ENCODE data around the gene NYAP1.
A peak's percentile ranks its signal among the peaks of the same experiment; 100 is the strongest.

Gene NYAP1

GRCh38 chr7:100457033-100457432 is 26.7 kb upstream of the NYAP1 start:
- DNase-seq (ENCODE audit: low spot score): no peak

GRCh38 chr7:100464210-100464660 is 19.5 kb upstream of the NYAP1 start, which contains the start of gene SPACDR:
SPACDR (minus strand) TSS chr7:100464260; CDS start chr7:100464025, 235 bp downstream.
- DNase-seq (ENCODE audit: low spot score): no peak

- no peak for DNase-seq (ENCODE audit: low spot score)
Measured at GRCh38 chr7:100464791-100465190, 18.9 kb upstream of the NYAP1 start.

- no peak for DNase-seq (ENCODE audit: low spot score)
Measured at GRCh38 chr7:100465299-100465698, 18.4 kb upstream of the NYAP1 start.

- peak; percentile 96 for DNase-seq (ENCODE audit: low spot score)
Measured at GRCh38 chr7:100465702-100466311, 17.9 kb upstream of the NYAP1 start.

- DNase-seq (ENCODE audit: low spot score): no peak
Measured at GRCh38 chr7:100466653-100467605, 16.8 kb upstream of the NYAP1 start.

GRCh38 chr7:100467638-100468373 is 15.9 kb upstream of the NYAP1 start:
- DNase-seq (ENCODE audit: low spot score): peak; percentile 97

- DNase-seq (ENCODE audit: low spot score): peak; percentile 90
Measured at GRCh38 chr7:100469227-100470044, 14.3 kb upstream of the NYAP1 start.

- DNase-seq (ENCODE audit: low spot score): no peak
Measured at GRCh38 chr7:100471021-100471420, 12.7 kb upstream of the NYAP1 start.

- DNase-seq (ENCODE audit: low spot score): no peak
Measured at GRCh38 chr7:100472121-100472851, 11.4 kb upstream of the NYAP1 start.

- no peak for DNase-seq (ENCODE audit: low spot score)
Measured at GRCh38 chr7:100472854-100473499, 10.8 kb upstream of the NYAP1 start.

GRCh38 chr7:100475549-100475948 is 8.2 kb upstream of the NYAP1 start:
- DNase-seq (ENCODE audit: low spot score): no peak

GRCh38 chr7:100476101-100476780 is 7.5 kb upstream of the NYAP1 start:
- no peak for DNase-seq (ENCODE audit: low spot score)

- DNase-seq (ENCODE audit: low spot score): no peak
Measured at GRCh38 chr7:100476903-100477870, 6.5 kb upstream of the NYAP1 start.

GRCh38 chr7:100477871-100478267 is 5.9 kb upstream of the NYAP1 start:
- DNase-seq (ENCODE audit: low spot score): no peak

- peak; percentile 98 for DNase-seq (ENCODE audit: low spot score)
Measured at GRCh38 chr7:100478958-100479660, 4.6 kb upstream of the NYAP1 start, which contains the start of gene TSC22D4. TSC22D4 (minus strand) TSS chr7:100479214; CDS start chr7:100478038, 1,176 bp downstream.

- DNase-seq (ENCODE audit: low spot score): no peak
Measured at GRCh38 chr7:100481466-100481865, 2.3 kb upstream of the NYAP1 start.

GRCh38 chr7:100482728-100483089 is 1.0 kb upstream of the NYAP1 start:
- DNase-seq (ENCODE audit: low spot score): no peak

Data from Ammon's horn (tissue), 1 donor.